Panc1 (cell line): ENCODE data around the gene APOF. TPM values are rescaled to one million over a fixed set of nuclear protein-coding genes. Genes with fewer than 3 reads are reported as not detected.

Experiments used
- ATAC-seq: fragments of 200-7000 bp; cut with Tn5 transposase; 2 replicates; pipeline ENCODE4 v1.9.1; 2020; ENCODE audit warnings: mild to moderate bottlenecking, moderate library complexity
- BruUV-seq: library from RNA; stranded (reverse); fragments of 400-500 nt; replicated peaks from 2 replicates; lab custom pipeline; 2021; lab: Mats Ljungman, UMichigan
- CTCF ChIA-PET: fragments of 300-600 bp; sonication (Branson Sonifier 250); formaldehyde crosslinking; loops from one replicate; lab custom pipeline; 2022; ENCODE audit warnings: antibody characterized with exemption; lab: Charles Lee
- POLR2A ChIA-PET: fragments of 300-600 bp; sonication (Branson Sonifier 250); formaldehyde crosslinking; loops from one replicate; lab custom pipeline; 2022; ENCODE audit warnings: antibody characterized with exemption; lab: Charles Lee
- DNase-seq: peaks from one replicate; pipeline ENCODE4 v3.0.0-alpha.2; 2010; ENCODE audit warnings: low read depth, low spot score
- H3K27ac ChIP-seq: 2 replicates; pipeline ENCODE4 v1.5.1; 2011; ENCODE audit warnings: mild to moderate bottlenecking, low read length, inconsistent platforms
- H3K27me3 ChIP-seq: fragments of 200-500 bp; sonication (Bioruptor generic); 2 replicates; pipeline ENCODE4 v1.6.0; 2014; ENCODE audit warnings: low read length, inconsistent platforms; ENCODE audit not compliant: control insufficient read depth, insufficient read depth
- H3K36me3 ChIP-seq: fragments of 200-500 bp; sonication (Bioruptor generic); 2 replicates; pipeline ENCODE4 v1.5.1; 2014; ENCODE audit warnings: inconsistent platforms, mild to moderate bottlenecking, low read length, moderate library complexity; ENCODE audit not compliant: control insufficient read depth, insufficient read depth
- H3K4me1 ChIP-seq: 2 replicates; pipeline ENCODE4 v1.5.1; 2011; ENCODE audit warnings: inconsistent platforms, mild to moderate bottlenecking, low read length, moderate library complexity; ENCODE audit not compliant: control insufficient read depth, insufficient read depth
- H3K4me3 ChIP-seq, 2 experiments: 2 replicates each; pipeline ENCODE4 v1.5.1; 2011 to 2012; ENCODE audit warnings: low read depth in 2 of 2, low read length in 2 of 2, mild to moderate bottlenecking in 2 of 2, inconsistent platforms in 1 of 2, moderate library complexity in 1 of 2
- H3K9me3 ChIP-seq: fragments of 200-500 bp; sonication (Bioruptor generic); 2 replicates; pipeline ENCODE4 v1.5.1; 2014; ENCODE audit warnings: low read depth, mild to moderate bottlenecking, inconsistent platforms, low read length, moderate library complexity; ENCODE audit not compliant: control insufficient read depth, insufficient read depth
- POLR2AphosphoS5 ChIP-seq: IDR thresholded peaks from 2 replicates; pipeline ENCODE4 v1.6.1; 2012; ENCODE audit warnings: mild to moderate bottlenecking, low read depth, low read length, moderate library complexity
- SIN3A ChIP-seq: IDR thresholded peaks from 2 replicates; pipeline ENCODE4 v1.6.1; 2012; ENCODE audit warnings: low read depth, mild to moderate bottlenecking, low read length, moderate library complexity, borderline replicate concordance; ENCODE audit not compliant: insufficient read depth
- TCF7L2 ChIP-seq: IDR thresholded peaks from 2 replicates; pipeline ENCODE4 v1.6.1; 2011; ENCODE audit warnings: mild to moderate bottlenecking, low read depth, low read length, inconsistent platforms
- in situ Hi-C: cut with HindIII; loops from 2 replicates; pipeline ENCODE4 v1.10.0; 2016; ENCODE audit warnings: low sequenced_read_pairs, low pct_unique_long_range_greater_than_20kb
- intact Hi-C: fragments of 100-400 bp; cut with micrococcal nuclease; formaldehyde crosslinking; loops from one replicate; pipeline ENCODE4 v1.10.0; 2022; ENCODE audit not compliant: unreplicated experiment
- total RNA-seq: library from RNA; stranded (reverse); gene quantifications from one replicate; pipeline ENCODE4 v1.2.1, GENCODE V29; 2021; ENCODE audit not compliant: unreplicated experiment
- TF ChIP-seq, protein P1 (sequence below): fragments of 450-650 bp; IDR thresholded peaks from 2 replicates; pipeline ENCODE4 v1.5.1; 2017; ENCODE audit warnings: mild to moderate bottlenecking
- TF ChIP-seq, protein P2 (sequence below), 2 experiments: IDR thresholded peaks; 2 replicates each; pipeline ENCODE4 v1.6.1; 2011 to 2012; ENCODE audit warnings: low read depth in 2 of 2, control low read depth in 1 of 2, low read length in 1 of 2, mild to moderate bottlenecking in 1 of 2, moderate library complexity in 1 of 2; ENCODE audit not compliant: insufficient read depth in 1 of 2

APOF gene
- total RNA-seq, 1 experiment from 2014 or later: 0.10 TPM

DNA sequence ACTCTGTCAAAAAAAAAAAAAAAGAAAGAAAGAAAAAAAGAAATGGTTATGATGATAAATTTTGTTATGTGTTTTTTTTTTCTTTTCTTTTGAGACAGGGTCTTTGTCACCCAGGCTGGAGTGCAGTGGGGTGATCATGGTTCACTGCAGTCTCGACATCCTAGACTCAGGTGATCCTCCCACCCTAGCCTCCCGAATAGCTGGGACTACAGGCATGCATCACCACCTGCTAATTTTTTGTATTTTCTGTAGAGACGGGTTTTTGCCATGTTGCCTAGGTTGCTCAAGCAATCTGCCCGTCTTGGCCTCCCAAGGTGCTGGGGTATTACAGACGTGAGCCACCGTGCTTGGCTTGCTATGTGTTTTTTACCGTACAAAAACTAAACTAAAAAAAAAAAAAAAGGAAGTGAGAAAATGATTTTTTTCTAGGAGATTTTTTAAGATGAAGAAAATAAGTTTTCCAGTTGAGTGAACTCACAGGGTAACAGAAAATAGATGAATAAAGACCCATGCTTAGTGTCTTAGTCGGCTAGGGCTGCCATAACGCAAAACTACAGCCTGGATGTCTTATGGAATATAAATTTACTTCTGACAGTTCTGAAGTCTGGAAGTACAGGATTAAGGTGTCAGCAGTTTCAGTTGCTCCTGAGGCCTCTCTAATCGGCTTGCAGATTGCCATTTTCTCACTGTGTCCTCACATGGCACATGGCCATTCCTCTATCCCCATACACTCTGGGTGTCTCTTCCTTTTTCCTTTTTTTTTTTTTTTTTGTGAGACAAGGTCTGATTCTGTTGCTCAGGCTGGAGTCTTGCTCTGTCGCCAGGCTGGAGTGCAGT, 13.2 kb upstream of the APOF start:
- CTCF ChIA-PET: interaction anchor here (0.6 kb wide), 1 partner anchor 330 kb away, joined by 5 read pairs; no protein-coding TSS in a partner anchor
- ATAC-seq: no peak
- Histone ChIP-seq H3K9me3 (no peaks in the 10 kb centered on the region), H3K4me3 (no peak overlapping the region), H3K4me1 (no peaks in the 10 kb centered on the region), H3K36me3 (no peaks in the 10 kb centered on the region), H3K27ac (no peak overlapping the region), H3K27me3 (no peaks in the 10 kb centered on the region)
- in situ Hi-C loops: no loop called here
- intact Hi-C loops: no loop called here
- BruUV-seq: no TSS peak
- no peak for DNase-seq
- POLR2A ChIA-PET: no interaction called here
- TF ChIP-seq, protein P1, sequence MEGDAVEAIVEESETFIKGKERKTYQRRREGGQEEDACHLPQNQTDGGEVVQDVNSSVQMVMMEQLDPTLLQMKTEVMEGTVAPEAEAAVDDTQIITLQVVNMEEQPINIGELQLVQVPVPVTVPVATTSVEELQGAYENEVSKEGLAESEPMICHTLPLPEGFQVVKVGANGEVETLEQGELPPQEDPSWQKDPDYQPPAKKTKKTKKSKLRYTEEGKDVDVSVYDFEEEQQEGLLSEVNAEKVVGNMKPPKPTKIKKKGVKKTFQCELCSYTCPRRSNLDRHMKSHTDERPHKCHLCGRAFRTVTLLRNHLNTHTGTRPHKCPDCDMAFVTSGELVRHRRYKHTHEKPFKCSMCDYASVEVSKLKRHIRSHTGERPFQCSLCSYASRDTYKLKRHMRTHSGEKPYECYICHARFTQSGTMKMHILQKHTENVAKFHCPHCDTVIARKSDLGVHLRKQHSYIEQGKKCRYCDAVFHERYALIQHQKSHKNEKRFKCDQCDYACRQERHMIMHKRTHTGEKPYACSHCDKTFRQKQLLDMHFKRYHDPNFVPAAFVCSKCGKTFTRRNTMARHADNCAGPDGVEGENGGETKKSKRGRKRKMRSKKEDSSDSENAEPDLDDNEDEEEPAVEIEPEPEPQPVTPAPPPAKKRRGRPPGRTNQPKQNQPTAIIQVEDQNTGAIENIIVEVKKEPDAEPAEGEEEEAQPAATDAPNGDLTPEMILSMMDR: no peak
- no peak for TF ChIP-seq SIN3A

- POLR2A ChIA-PET: interaction anchor here (0.6 kb wide), 1 partner anchor 34 kb away, joined by 4 read pairs; no protein-coding TSS in a partner anchor
- Histone ChIP-seq H3K27me3 (no peaks in the 10 kb centered on the region), H3K27ac (no peak overlapping the region), H3K4me3 (no peak overlapping the region), H3K4me1 (no peaks in the 10 kb centered on the region), H3K36me3 (no peaks in the 10 kb centered on the region), H3K9me3 (no peaks in the 10 kb centered on the region)
- ATAC-seq (no peak), DNase-seq (no peak)
- BruUV-seq: no TSS peak
- no peak for TF ChIP-seq POLR2AphosphoS5
- TF ChIP-seq, protein P2, sequence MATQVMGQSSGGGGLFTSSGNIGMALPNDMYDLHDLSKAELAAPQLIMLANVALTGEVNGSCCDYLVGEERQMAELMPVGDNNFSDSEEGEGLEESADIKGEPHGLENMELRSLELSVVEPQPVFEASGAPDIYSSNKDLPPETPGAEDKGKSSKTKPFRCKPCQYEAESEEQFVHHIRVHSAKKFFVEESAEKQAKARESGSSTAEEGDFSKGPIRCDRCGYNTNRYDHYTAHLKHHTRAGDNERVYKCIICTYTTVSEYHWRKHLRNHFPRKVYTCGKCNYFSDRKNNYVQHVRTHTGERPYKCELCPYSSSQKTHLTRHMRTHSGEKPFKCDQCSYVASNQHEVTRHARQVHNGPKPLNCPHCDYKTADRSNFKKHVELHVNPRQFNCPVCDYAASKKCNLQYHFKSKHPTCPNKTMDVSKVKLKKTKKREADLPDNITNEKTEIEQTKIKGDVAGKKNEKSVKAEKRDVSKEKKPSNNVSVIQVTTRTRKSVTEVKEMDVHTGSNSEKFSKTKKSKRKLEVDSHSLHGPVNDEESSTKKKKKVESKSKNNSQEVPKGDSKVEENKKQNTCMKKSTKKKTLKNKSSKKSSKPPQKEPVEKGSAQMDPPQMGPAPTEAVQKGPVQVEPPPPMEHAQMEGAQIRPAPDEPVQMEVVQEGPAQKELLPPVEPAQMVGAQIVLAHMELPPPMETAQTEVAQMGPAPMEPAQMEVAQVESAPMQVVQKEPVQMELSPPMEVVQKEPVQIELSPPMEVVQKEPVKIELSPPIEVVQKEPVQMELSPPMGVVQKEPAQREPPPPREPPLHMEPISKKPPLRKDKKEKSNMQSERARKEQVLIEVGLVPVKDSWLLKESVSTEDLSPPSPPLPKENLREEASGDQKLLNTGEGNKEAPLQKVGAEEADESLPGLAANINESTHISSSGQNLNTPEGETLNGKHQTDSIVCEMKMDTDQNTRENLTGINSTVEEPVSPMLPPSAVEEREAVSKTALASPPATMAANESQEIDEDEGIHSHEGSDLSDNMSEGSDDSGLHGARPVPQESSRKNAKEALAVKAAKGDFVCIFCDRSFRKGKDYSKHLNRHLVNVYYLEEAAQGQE (IDR thresholded peaks at IDR 0.05; ENCODE audit: insufficient read depth in 1 of 2, low read depth in 2 of 2, low read length in 1 of 2): no peak
- no peak for TF ChIP-seq SIN3A
- TF ChIP-seq, protein P1: no peak
- no peak for TF ChIP-seq TCF7L2
- in situ Hi-C loops (no loop called here), intact Hi-C loops (no loop called here)
- CTCF ChIA-PET: interaction anchor here (0.6 to 1.2 kb wide), 3 partner anchors 15 to 736 kb away, joined by 5 to 7 read pairs (median 5); partner anchors contain the start of genes STAT2 and STAT6
Observed at GRCh38 chr12:56374726-56375597, 12.3 kb upstream of the APOF start.
